Measurements from ENCODE around the gene TIAM2. TPM values are rescaled to one million over a fixed set of nuclear protein-coding genes. Genes with fewer than 3 reads are reported as not detected.
A peak's percentile ranks its signal among the peaks of the same experiment; 100 is the strongest.

TIAM2 gene
- total and polyA plus RNA-seq, 2 experiments from 2014 or later, result 14.2 to 24.4 TPM

DNA sequence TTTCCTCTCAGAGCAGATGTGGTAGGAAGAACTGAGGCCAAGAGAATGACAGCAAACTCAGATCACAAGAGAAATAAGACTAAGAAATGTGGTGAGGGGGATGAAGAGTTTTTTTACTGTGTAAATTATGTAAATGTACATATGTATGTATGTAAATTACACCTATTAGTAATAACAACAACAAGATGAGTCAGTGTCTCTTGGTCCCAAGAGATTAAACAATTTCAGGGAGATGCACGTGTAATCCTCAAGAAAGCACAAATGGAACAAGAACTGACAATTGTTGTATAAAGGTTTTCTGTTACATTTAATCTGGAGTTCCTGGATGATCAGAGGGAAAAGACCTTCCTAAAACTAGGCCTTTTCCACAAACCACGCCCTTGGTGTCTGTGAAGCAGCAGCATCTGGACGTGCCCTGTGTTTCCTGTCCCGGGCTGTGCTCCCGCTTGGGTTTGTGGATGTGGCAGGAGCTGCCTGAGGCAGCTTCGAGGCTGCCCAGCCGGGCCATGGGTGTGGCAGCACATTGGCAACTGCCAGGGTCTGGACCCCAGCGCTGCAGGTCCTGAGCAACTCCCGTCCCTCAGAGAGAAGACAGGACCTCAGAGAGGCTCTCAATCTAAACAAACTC, 269.7 kb downstream of the TIAM2 start:
- Histone ChIP-seq H3K4me3 (no peak overlapping the region), H2AFZ (no peak overlapping the region), H3K9me2 (ENCODE audit: insufficient read depth) (no peaks in the 10 kb centered on the region), H3K36me3 (ENCODE audit: insufficient read depth) (peaks cover 9% of the 10 kb centered on the region; the same call in 1 of the 2 replicates), H3K4me1 (ENCODE audit: insufficient read depth) (peaks cover 21% of the 10 kb centered on the region), H3K27ac (ENCODE audit: low read depth) (peak overlapping the region; percentile 28; the same call in 1 of the 2 replicates), H3K4me2 (0 out of 2 replicates have a peak overlapping the region, but pooled peaks have one; percentile 14), H4K20me1 (replicated peaks; ENCODE audit: insufficient read depth) (no peaks in the 10 kb centered on the region), H3K79me2 (replicated peaks; ENCODE audit: insufficient read depth) (peaks cover 9% of the 10 kb centered on the region; the same call in 1 of the 2 replicates), H3K27me3 (ENCODE audit: insufficient read depth) (no peaks in the 10 kb centered on the region), H3F3A (replicated peaks; ENCODE audit: low read depth) (no peaks in the 10 kb centered on the region)
- no peak for DNase-seq (ENCODE audit: low spot score)
- H3K36me3 Mint-ChIP-seq (ENCODE audit: low read depth), result peaks cover 38% of the 10 kb centered on the region
- peaks cover 2% of the 10 kb centered on the region; the same call in 1 of the 3 replicates for H3K9me3 Mint-ChIP-seq
- TF ChIP-seq CREB1 (CRISPR knock-in tag; IDR thresholded peaks at IDR 0.05; ENCODE audit: low read depth) (no peak), NANOG (IDR thresholded peaks at IDR 0.05; ENCODE audit: borderline replicate concordance) (no peak), EZH2phosphoT487 (IDR thresholded peaks at IDR 0.05; ENCODE audit: unreplicated experiment) (no peak), JUNB (IDR thresholded peaks at IDR 0.05; ENCODE audit: unreplicated experiment) (no peak), POLR2AphosphoS5 (IDR thresholded peaks at IDR 0.05; ENCODE audit: low read depth) (no peak), ZNF114 (CRISPR knock-in tag; IDR thresholded peaks at IDR 0.05) (no peak), EZH2 (IDR thresholded peaks at IDR 0.05; ENCODE audit: low read depth, unreplicated experiment) (no peak), STAT1 (IDR thresholded peaks at IDR 0.05; ENCODE audit: unreplicated experiment) (no peak), ZNF331 (CRISPR knock-in tag; IDR thresholded peaks at IDR 0.05; ENCODE audit: low read depth) (no peak)
- TF ChIP-seq, protein P1, sequence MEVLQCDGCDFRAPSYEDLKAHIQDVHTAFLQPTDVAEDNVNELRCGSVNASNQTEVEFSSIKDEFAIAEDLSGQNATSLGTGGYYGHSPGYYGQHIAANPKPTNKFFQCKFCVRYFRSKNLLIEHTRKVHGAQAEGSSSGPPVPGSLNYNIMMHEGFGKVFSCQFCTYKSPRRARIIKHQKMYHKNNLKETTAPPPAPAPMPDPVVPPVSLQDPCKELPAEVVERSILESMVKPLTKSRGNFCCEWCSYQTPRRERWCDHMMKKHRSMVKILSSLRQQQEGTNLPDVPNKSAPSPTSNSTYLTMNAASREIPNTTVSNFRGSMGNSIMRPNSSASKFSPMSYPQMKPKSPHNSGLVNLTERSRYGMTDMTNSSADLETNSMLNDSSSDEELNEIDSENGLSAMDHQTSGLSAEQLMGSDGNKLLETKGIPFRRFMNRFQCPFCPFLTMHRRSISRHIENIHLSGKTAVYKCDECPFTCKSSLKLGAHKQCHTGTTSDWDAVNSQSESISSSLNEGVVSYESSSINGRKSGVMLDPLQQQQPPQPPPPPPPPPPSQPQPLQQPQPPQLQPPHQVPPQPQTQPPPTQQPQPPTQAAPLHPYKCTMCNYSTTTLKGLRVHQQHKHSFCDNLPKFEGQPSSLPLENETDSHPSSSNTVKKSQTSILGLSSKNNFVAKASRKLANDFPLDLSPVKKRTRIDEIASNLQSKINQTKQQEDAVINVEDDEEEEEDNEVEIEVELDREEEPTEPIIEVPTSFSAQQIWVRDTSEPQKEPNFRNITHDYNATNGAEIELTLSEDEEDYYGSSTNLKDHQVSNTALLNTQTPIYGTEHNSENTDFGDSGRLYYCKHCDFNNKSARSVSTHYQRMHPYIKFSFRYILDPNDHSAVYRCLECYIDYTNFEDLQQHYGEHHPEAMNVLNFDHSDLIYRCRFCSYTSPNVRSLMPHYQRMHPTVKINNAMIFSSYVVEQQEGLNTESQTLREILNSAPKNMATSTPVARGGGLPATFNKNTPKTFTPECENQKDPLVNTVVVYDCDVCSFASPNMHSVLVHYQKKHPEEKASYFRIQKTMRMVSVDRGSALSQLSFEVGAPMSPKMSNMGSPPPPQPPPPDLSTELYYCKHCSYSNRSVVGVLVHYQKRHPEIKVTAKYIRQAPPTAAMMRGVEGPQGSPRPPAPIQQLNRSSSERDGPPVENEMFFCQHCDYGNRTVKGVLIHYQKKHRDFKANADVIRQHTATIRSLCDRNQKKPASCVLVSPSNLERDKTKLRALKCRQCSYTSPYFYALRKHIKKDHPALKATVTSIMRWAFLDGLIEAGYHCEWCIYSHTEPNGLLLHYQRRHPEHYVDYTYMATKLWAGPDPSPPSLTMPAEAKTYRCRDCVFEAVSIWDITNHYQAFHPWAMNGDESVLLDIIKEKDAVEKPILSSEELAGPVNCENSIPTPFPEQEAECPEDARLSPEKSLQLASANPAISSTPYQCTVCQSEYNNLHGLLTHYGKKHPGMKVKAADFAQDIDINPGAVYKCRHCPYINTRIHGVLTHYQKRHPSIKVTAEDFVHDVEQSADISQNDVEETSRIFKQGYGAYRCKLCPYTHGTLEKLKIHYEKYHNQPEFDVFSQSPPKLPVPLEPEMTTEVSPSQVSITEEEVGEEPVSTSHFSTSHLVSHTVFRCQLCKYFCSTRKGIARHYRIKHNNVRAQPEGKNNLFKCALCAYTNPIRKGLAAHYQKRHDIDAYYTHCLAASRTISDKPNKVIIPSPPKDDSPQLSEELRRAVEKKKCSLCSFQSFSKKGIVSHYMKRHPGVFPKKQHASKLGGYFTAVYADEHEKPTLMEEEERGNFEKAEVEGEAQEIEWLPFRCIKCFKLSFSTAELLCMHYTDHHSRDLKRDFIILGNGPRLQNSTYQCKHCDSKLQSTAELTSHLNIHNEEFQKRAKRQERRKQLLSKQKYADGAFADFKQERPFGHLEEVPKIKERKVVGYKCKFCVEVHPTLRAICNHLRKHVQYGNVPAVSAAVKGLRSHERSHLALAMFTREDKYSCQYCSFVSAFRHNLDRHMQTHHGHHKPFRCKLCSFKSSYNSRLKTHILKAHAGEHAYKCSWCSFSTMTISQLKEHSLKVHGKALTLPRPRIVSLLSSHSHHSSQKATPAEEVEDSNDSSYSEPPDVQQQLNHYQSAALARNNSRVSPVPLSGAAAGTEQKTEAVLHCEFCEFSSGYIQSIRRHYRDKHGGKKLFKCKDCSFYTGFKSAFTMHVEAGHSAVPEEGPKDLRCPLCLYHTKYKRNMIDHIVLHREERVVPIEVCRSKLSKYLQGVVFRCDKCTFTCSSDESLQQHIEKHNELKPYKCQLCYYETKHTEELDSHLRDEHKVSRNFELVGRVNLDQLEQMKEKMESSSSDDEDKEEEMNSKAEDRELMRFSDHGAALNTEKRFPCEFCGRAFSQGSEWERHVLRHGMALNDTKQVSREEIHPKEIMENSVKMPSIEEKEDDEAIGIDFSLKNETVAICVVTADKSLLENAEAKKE (CRISPR knock-in tag; IDR thresholded peaks at IDR 0.05), result no peak
- TF ChIP-seq, protein P2, sequence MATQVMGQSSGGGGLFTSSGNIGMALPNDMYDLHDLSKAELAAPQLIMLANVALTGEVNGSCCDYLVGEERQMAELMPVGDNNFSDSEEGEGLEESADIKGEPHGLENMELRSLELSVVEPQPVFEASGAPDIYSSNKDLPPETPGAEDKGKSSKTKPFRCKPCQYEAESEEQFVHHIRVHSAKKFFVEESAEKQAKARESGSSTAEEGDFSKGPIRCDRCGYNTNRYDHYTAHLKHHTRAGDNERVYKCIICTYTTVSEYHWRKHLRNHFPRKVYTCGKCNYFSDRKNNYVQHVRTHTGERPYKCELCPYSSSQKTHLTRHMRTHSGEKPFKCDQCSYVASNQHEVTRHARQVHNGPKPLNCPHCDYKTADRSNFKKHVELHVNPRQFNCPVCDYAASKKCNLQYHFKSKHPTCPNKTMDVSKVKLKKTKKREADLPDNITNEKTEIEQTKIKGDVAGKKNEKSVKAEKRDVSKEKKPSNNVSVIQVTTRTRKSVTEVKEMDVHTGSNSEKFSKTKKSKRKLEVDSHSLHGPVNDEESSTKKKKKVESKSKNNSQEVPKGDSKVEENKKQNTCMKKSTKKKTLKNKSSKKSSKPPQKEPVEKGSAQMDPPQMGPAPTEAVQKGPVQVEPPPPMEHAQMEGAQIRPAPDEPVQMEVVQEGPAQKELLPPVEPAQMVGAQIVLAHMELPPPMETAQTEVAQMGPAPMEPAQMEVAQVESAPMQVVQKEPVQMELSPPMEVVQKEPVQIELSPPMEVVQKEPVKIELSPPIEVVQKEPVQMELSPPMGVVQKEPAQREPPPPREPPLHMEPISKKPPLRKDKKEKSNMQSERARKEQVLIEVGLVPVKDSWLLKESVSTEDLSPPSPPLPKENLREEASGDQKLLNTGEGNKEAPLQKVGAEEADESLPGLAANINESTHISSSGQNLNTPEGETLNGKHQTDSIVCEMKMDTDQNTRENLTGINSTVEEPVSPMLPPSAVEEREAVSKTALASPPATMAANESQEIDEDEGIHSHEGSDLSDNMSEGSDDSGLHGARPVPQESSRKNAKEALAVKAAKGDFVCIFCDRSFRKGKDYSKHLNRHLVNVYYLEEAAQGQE (IDR thresholded peaks at IDR 0.05; ENCODE audit: unreplicated experiment), result no peak
- TF ChIP-seq, protein P3, sequence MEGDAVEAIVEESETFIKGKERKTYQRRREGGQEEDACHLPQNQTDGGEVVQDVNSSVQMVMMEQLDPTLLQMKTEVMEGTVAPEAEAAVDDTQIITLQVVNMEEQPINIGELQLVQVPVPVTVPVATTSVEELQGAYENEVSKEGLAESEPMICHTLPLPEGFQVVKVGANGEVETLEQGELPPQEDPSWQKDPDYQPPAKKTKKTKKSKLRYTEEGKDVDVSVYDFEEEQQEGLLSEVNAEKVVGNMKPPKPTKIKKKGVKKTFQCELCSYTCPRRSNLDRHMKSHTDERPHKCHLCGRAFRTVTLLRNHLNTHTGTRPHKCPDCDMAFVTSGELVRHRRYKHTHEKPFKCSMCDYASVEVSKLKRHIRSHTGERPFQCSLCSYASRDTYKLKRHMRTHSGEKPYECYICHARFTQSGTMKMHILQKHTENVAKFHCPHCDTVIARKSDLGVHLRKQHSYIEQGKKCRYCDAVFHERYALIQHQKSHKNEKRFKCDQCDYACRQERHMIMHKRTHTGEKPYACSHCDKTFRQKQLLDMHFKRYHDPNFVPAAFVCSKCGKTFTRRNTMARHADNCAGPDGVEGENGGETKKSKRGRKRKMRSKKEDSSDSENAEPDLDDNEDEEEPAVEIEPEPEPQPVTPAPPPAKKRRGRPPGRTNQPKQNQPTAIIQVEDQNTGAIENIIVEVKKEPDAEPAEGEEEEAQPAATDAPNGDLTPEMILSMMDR (conservative IDR thresholded peaks at IDR 0.05; ENCODE audit: low read depth in 2 of 2), result no peak
- TF ChIP-seq, protein P4, sequence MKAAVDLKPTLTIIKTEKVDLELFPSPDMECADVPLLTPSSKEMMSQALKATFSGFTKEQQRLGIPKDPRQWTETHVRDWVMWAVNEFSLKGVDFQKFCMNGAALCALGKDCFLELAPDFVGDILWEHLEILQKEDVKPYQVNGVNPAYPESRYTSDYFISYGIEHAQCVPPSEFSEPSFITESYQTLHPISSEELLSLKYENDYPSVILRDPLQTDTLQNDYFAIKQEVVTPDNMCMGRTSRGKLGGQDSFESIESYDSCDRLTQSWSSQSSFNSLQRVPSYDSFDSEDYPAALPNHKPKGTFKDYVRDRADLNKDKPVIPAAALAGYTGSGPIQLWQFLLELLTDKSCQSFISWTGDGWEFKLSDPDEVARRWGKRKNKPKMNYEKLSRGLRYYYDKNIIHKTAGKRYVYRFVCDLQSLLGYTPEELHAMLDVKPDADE (IDR thresholded peaks at IDR 0.05), result no peak
- no peak overlapping the region for H3K27ac Mint-ChIP-seq
- H3K27me3 Mint-ChIP-seq (ENCODE audit: insufficient read depth, low read depth, poor library complexity), result no peaks in the 10 kb centered on the region
- no peak overlapping the region for H3K4me3 Mint-ChIP-seq
- ATAC-seq, result no peak
- peaks cover 46% of the 10 kb centered on the region for H3K4me1 Mint-ChIP-seq
